Smooth muscle cell (in vitro differentiated cells): ENCODE measurements around the gene RIC1. TPM values are rescaled to one million over a fixed set of nuclear protein-coding genes. Genes with fewer than 3 reads are reported as not detected.

Experiments used
- DNase-seq: peaks from one replicate; lab custom pipeline; 2025; ENCODE audit not compliant: unreplicated experiment; lab: John Stamatoyannopoulos, UW
- H2AFZ ChIP-seq: fragments of 200-600 bp; sonication (generic); 2 replicates; pipeline ENCODE4 v1.6.0; 2016; ENCODE audit warnings: antibody characterized with exemption, low read depth, mild to moderate bottlenecking
- H3F3A ChIP-seq: fragments of 200-600 bp; sonication (generic); 2 replicates; pipeline ENCODE4 v1.6.0; 2017; ENCODE audit warnings: antibody characterized with exemption, low read depth
- H3K27ac ChIP-seq: fragments of 200-600 bp; sonication (generic); 2 replicates; pipeline ENCODE4 v1.5.1; 2016; ENCODE audit warnings: low read depth, mild to moderate bottlenecking
- H3K27me3 ChIP-seq: fragments of 200-600 bp; sonication (generic); 2 replicates; pipeline ENCODE4 v1.6.1; 2016; ENCODE audit warnings: low read depth, mild to moderate bottlenecking
- H3K36me3 ChIP-seq: fragments of 200-600 bp; sonication (generic); 2 replicates; pipeline ENCODE4 v1.5.1; 2016; ENCODE audit warnings: low read depth
- H3K4me1 ChIP-seq: fragments of 200-600 bp; sonication (generic); 2 replicates; pipeline ENCODE4 v1.5.1; 2016; ENCODE audit warnings: low read depth
- H3K4me2 ChIP-seq: fragments of 200-600 bp; sonication (generic); 2 replicates; pipeline ENCODE4 v1.6.0; 2016; ENCODE audit warnings: mild to moderate bottlenecking
- H3K4me3 ChIP-seq: fragments of 200-600 bp; sonication (generic); 2 replicates; pipeline ENCODE4 v1.5.1; 2016; ENCODE audit warnings: mild to moderate bottlenecking
- H3K79me2 ChIP-seq: fragments of 200-600 bp; sonication (generic); 2 replicates; pipeline ENCODE4 v1.6.0; 2016; ENCODE audit warnings: low read depth, mild to moderate bottlenecking
- H3K9ac ChIP-seq: fragments of 200-600 bp; sonication (generic); 2 replicates; pipeline ENCODE4 v1.6.0; 2016; ENCODE audit warnings: low read depth
- H3K9me3 ChIP-seq: fragments of 200-600 bp; sonication (generic); replicated peaks from 2 replicates; pipeline ENCODE4 v1.5.1; 2016; ENCODE audit warnings: low read depth
- H4K20me1 ChIP-seq: fragments of 200-600 bp; sonication (generic); 2 replicates; pipeline ENCODE4 v1.6.0; 2016; ENCODE audit warnings: low read depth
- WGBS: methylation state at CpG from one replicate; pipeline ENCODE4 v1.1.7; 2016; ENCODE audit warnings: low lambda C conversion rate; 5-methylcytosine and 5-hydroxymethylcytosine counted together
- polyA plus RNA-seq: library from polyadenylated mRNA; unstranded; fragments of >200 nt; fragmentation: Nextera tagmentation; extraction: Ambion mirVana; gene quantifications from 2 replicates; pipeline ENCODE4 v1.2.1, GENCODE V29; 2016
- total RNA-seq: library from RNA; depleted of rRNA; stranded (reverse); fragments of >200 nt; gene quantifications from 2 replicates; pipeline ENCODE4 v1.2.3, GENCODE V29; 2014
- TF ChIP-seq, protein P1 (sequence below): fragments of 200-600 bp; sonication (generic); IDR thresholded peaks from 2 replicates; pipeline ENCODE4 v1.5.1; 2017; ENCODE audit warnings: borderline replicate concordance, mild to moderate bottlenecking, antibody characterized with exemption; ENCODE audit not compliant: insufficient read depth, poor library complexity, severe bottlenecking

Gene RIC1
- total and polyA plus RNA-seq, 2 experiments from 2014 or later, result 9.9 to 52.4 TPM

GRCh38 chr9:5783982-5784381, 155.1 kb downstream of the RIC1 start:
- H3K27me3 ChIP-seq, result no peaks in the 10 kb centered on the region
- 77% methylated on average over 1 of the region's 1 CpG for WGBS
- H2AFZ ChIP-seq, result no peak overlapping the region
- DNase-seq, result no peak
- no peak overlapping the region for H3K4me3 ChIP-seq
- no peak overlapping the region for H3K27ac ChIP-seq
- H3F3A ChIP-seq, result no peaks in the 10 kb centered on the region
- no peak overlapping the region for H3K4me2 ChIP-seq
- H3K9ac ChIP-seq, result no peak overlapping the region
- H3K36me3 ChIP-seq, result peaks cover 10% of the 10 kb centered on the region
- H3K9me3 ChIP-seq, result no peaks in the 10 kb centered on the region
- H4K20me1 ChIP-seq, result no peaks in the 10 kb centered on the region
- no peaks in the 10 kb centered on the region for H3K79me2 ChIP-seq
- TF ChIP-seq, protein P1, sequence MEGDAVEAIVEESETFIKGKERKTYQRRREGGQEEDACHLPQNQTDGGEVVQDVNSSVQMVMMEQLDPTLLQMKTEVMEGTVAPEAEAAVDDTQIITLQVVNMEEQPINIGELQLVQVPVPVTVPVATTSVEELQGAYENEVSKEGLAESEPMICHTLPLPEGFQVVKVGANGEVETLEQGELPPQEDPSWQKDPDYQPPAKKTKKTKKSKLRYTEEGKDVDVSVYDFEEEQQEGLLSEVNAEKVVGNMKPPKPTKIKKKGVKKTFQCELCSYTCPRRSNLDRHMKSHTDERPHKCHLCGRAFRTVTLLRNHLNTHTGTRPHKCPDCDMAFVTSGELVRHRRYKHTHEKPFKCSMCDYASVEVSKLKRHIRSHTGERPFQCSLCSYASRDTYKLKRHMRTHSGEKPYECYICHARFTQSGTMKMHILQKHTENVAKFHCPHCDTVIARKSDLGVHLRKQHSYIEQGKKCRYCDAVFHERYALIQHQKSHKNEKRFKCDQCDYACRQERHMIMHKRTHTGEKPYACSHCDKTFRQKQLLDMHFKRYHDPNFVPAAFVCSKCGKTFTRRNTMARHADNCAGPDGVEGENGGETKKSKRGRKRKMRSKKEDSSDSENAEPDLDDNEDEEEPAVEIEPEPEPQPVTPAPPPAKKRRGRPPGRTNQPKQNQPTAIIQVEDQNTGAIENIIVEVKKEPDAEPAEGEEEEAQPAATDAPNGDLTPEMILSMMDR, result no peak
- no peaks in the 10 kb centered on the region for H3K4me1 ChIP-seq

DNA sequence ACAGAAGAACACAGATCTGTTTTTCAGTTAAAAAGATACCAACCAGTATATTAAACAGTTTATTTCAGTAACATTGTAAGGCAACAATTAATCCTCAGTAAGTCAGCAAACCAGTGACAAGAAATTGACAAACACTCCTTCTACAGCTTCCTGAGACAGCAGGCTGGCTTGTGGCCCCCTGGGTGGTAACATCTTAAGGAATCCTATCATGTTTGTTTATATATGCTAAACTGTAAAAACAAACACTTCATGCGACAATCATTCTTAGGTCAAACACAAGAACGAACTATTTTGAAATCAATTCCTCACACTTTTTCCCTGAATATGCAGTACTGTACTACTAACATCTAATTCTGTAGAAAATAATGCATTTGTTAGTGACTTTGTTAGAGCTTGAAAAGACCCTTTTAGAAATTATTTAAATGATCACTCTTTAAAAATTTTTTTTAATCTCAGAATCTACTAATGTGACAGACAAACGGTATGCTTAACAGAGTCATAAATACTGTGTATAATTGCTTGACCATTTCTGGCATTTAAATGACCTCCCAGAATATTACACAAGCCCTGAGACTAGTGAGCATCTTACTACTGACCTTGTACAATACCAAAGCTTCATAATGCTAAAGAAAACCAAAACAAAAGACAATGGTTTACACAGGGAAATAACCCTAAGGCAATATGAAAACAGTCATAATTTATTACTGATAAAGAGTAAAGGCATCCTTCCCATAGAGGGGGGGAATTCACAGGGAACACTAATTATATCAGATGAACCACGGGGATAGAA, 155.8 kb downstream of the RIC1 start:
- H3K36me3 ChIP-seq, result peaks cover 7% of the 10 kb centered on the region
- no peak overlapping the region for H3K4me2 ChIP-seq
- H3K27ac ChIP-seq, result no peak overlapping the region
- H3K4me3 ChIP-seq, result no peak overlapping the region
- no peaks in the 10 kb centered on the region for H4K20me1 ChIP-seq
- no peaks in the 10 kb centered on the region for H3K79me2 ChIP-seq
- no peaks in the 10 kb centered on the region for H3K9me3 ChIP-seq
- no peaks in the 10 kb centered on the region for H3K4me1 ChIP-seq
- no peaks in the 10 kb centered on the region for H3K27me3 ChIP-seq
- no peak for DNase-seq
- 65% methylated on average over 4 of the region's 4 CpGs for WGBS
- H2AFZ ChIP-seq, result no peak overlapping the region
- TF ChIP-seq, protein P1, result no peak
- H3F3A ChIP-seq, result no peaks in the 10 kb centered on the region
- no peak overlapping the region for H3K9ac ChIP-seq

DNA sequence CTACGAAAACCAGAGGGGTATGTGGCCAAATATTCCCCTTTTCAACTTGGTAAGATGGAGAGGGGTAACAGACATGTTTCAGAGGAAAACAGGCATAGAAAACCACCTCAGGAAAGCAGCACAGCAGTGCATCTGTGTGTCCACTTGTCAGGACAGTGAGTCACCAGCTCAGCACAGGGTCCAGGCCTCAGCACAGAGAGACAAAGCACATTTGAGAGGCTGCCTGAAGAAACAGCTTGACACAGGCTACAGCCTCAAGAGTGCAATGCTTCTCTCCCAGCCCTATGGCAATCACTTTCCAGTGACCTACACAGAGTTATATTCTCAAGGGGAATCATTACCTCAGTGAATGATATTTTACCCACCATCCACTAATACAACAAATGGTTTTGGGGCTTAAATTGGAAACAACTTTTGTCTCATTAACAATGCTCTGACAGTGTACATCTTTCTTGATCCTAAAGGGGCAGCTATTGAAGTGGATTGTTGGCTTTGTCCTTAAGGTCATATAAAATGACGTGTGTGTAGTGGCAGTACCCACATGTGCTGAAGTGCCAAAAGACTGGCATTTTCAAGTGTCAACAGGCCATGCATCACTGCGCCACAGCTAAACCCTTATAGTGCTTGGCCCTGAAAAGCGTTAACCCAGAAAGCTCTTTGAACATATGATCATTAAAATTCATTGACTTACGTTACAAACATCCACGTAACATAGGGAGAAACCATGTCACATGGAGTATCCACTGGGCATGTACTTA, 157.6 kb downstream of the RIC1 start:
- TF ChIP-seq, protein P1, result no peak
- Histone ChIP-seq H3F3A (no peaks in the 10 kb centered on the region), H3K9ac (no peak overlapping the region), H3K27me3 (no peaks in the 10 kb centered on the region), H3K79me2 (no peaks in the 10 kb centered on the region), H3K27ac (no peak overlapping the region), H3K36me3 (peaks cover 7% of the 10 kb centered on the region), H3K4me3 (no peak overlapping the region), H3K4me1 (no peaks in the 10 kb centered on the region), H3K9me3 (no peaks in the 10 kb centered on the region), H4K20me1 (no peaks in the 10 kb centered on the region), H2AFZ (no peak overlapping the region), H3K4me2 (no peak overlapping the region)
- no peak for DNase-seq
- 94% methylated on average over 6 of the region's 6 CpGs for WGBS
